ENCODE results near the gene RNF114.

The RNF114 gene

GRCh38 chr20:49905415-49906091 lies 30.6 kb upstream of the RNF114 start:
- H3K27me3 ChIP-seq (ENCODE audit: low read depth, low read length) = no peaks in the 10 kb centered on the region
- peaks cover 30% of the 10 kb centered on the region for H3K79me2 ChIP-seq (ENCODE audit: low read length)
- H3K27ac ChIP-seq (ENCODE audit: low read length) = no peak overlapping the region
- no peaks in the 10 kb centered on the region for H3K9me3 ChIP-seq (ENCODE audit: insufficient read depth, low read length)
- H3K4me3 ChIP-seq (ENCODE audit: low read length) = no peak overlapping the region
- TF ChIP-seq, protein P1, sequence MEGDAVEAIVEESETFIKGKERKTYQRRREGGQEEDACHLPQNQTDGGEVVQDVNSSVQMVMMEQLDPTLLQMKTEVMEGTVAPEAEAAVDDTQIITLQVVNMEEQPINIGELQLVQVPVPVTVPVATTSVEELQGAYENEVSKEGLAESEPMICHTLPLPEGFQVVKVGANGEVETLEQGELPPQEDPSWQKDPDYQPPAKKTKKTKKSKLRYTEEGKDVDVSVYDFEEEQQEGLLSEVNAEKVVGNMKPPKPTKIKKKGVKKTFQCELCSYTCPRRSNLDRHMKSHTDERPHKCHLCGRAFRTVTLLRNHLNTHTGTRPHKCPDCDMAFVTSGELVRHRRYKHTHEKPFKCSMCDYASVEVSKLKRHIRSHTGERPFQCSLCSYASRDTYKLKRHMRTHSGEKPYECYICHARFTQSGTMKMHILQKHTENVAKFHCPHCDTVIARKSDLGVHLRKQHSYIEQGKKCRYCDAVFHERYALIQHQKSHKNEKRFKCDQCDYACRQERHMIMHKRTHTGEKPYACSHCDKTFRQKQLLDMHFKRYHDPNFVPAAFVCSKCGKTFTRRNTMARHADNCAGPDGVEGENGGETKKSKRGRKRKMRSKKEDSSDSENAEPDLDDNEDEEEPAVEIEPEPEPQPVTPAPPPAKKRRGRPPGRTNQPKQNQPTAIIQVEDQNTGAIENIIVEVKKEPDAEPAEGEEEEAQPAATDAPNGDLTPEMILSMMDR (IDR thresholded peaks at IDR 0.05; ENCODE audit: low read depth, low read length) = no peak
- no peak for TF ChIP-seq EZH2phosphoT487 (IDR thresholded peaks at IDR 0.05; ENCODE audit: low read depth)
- H3K4me1 ChIP-seq (ENCODE audit: low read length) = no peaks in the 10 kb centered on the region
- H3K4me2 ChIP-seq (ENCODE audit: low read length) = no peak overlapping the region
- H2AFZ ChIP-seq (ENCODE audit: low read depth, low read length) = no peak overlapping the region
- H3K36me3 ChIP-seq (replicated peaks; ENCODE audit: low read depth, low read length) = peaks cover 62% of the 10 kb centered on the region
- no peak overlapping the region for H3K9ac ChIP-seq (ENCODE audit: low read length)
- H4K20me1 ChIP-seq (ENCODE audit: insufficient read depth, low read length) = peaks cover 12% of the 10 kb centered on the region

- TF ChIP-seq, protein P1 (IDR thresholded peaks at IDR 0.05; ENCODE audit: low read depth, low read length) = no peak
- no peak for TF ChIP-seq EZH2phosphoT487 (IDR thresholded peaks at IDR 0.05; ENCODE audit: low read depth)
These were observed 30.0 kb upstream of the RNF114 start for GRCh38 chr20:49906101-49906604.

DNA sequence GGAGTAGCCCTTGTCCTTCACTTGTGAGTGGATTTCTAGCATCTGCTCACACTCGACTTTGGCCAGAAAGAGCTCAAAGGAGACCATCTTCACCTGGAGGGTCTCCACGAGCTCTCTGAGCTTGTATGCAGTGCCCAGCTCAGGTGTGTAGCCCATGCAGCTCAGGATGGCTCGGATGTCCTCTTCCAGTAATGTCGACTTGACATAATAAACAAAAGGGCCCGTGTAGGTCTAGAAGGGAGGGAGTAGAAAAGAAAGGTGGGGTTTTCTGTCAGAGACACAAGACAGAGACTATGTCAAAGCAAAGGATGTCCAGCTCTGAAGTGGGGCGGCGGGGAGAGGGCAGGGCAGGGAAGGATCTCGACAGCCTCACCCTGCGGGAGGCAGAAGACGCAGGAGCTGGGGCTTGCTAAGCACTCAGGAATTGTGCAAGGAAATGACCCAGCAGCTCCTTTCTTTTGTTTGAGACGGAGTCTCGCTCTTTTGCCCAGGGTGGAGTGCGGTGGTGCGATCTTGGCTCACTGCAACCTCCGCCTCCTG lies 29.5 kb upstream of the RNF114 start:
- peaks cover 12% of the 10 kb centered on the region for H4K20me1 ChIP-seq (ENCODE audit: insufficient read depth, low read length)

More at GRCh38 chr20:49906101-49906604, 30.0 kb upstream of the RNF114 start:
- Histone ChIP-seq H3K36me3 (replicated peaks; ENCODE audit: low read depth, low read length) (peaks cover 62% of the 10 kb centered on the region), H3K4me2 (ENCODE audit: low read length) (no peak overlapping the region), H3K27me3 (ENCODE audit: low read depth, low read length) (no peaks in the 10 kb centered on the region), H3K9me3 (ENCODE audit: insufficient read depth, low read length) (no peaks in the 10 kb centered on the region), H3K4me1 (ENCODE audit: low read length) (no peaks in the 10 kb centered on the region), H3K27ac (ENCODE audit: low read length) (no peak overlapping the region), H4K20me1 (ENCODE audit: insufficient read depth, low read length) (peaks cover 12% of the 10 kb centered on the region), H3K9ac (ENCODE audit: low read length) (no peak overlapping the region), H3K79me2 (ENCODE audit: low read length) (peaks cover 36% of the 10 kb centered on the region), H2AFZ (ENCODE audit: low read depth, low read length) (no peak overlapping the region), H3K4me3 (ENCODE audit: low read length) (no peak overlapping the region)

More for the DNA sequence above, 29.5 kb upstream of the RNF114 start:
- H3K4me1 ChIP-seq (ENCODE audit: low read length) = no peaks in the 10 kb centered on the region
- H3K79me2 ChIP-seq (ENCODE audit: low read length) = peaks cover 40% of the 10 kb centered on the region
- H3K9ac ChIP-seq (ENCODE audit: low read length) = no peak overlapping the region
- peaks cover 62% of the 10 kb centered on the region for H3K36me3 ChIP-seq (replicated peaks; ENCODE audit: low read depth, low read length)
- H3K4me2 ChIP-seq (ENCODE audit: low read length) = no peak overlapping the region
- no peak overlapping the region for H2AFZ ChIP-seq (ENCODE audit: low read depth, low read length)
- H3K9me3 ChIP-seq (ENCODE audit: insufficient read depth, low read length) = no peaks in the 10 kb centered on the region
- TF ChIP-seq EZH2phosphoT487 (IDR thresholded peaks at IDR 0.05; ENCODE audit: low read depth) = no peak
- TF ChIP-seq, protein P1 (IDR thresholded peaks at IDR 0.05; ENCODE audit: low read depth, low read length) = no peak
- no peaks in the 10 kb centered on the region for H3K27me3 ChIP-seq (ENCODE audit: low read depth, low read length)
- H3K4me3 ChIP-seq (ENCODE audit: low read length) = no peak overlapping the region
- H3K27ac ChIP-seq (ENCODE audit: low read length) = no peak overlapping the region
